Stimulated activated CD8-positive, alpha-beta memory T cell treated with anti-CD3 and anti-CD28 coated beads, Interleukin-15, amount 100 ng/mL, for 1 hour (primary cell): Measurements from ENCODE around the gene FERMT2.

Source experiments
- DNase-seq: peaks from one replicate; pipeline ENCODE4 v3.0.0-alpha.2; 2020; ENCODE audit warnings: low read depth

The FERMT2 gene

DNA sequence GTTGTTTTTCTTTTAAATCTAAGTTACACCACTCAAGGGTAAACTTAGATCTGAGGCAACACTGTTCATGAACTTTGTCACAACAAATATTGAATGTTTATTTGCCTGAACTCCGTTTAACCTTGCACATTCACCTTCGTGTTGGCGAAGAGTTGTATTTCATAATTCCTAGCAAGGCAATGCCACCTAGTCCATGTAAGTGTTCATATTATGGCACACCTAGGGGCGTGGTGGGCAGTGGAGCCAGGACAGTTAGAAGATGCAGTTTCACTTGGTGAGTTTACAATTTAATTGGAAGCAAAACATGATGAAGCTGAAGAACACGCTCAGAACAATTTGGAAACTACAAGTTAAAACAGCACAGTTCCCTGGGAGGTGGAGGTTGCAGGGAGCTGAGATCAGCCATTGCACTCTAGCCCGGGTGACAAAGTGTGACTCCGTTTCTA, 129.0 kb downstream of the FERMT2 start:
- no peak for DNase-seq

DNA sequence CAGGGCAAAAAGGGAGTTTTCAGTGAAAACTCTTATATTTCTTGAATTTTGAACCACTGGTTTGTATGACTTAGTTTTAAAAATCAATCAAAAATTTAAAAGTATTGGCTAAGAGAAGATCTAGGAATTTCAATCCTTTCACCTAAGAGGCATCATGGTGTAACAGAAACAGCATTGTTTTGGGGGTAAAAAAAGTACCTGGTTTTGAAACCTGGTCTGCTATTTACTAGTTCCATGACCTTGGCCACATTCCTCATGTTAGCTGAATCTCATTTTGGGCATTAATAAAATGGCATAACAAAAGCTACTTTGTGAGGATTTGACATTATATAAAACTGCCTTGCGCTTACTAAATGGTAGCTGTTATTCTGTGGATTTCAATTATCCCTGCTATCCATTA, 142.7 kb downstream of the FERMT2 start:
- no peak for DNase-seq
